T-helper 9 cell (primary cell): Measurements from ENCODE around the gene INTS11.
"Not testable (repeated sequence)": the region's sequence is repeated elsewhere in the genome, so short reads cannot be mapped to it uniquely, and the experiment has no call there.

Source experiments
- DNase-seq: peaks from one replicate; pipeline ENCODE4 v3.0.0-alpha.2; 2020

The INTS11 gene

DNA sequence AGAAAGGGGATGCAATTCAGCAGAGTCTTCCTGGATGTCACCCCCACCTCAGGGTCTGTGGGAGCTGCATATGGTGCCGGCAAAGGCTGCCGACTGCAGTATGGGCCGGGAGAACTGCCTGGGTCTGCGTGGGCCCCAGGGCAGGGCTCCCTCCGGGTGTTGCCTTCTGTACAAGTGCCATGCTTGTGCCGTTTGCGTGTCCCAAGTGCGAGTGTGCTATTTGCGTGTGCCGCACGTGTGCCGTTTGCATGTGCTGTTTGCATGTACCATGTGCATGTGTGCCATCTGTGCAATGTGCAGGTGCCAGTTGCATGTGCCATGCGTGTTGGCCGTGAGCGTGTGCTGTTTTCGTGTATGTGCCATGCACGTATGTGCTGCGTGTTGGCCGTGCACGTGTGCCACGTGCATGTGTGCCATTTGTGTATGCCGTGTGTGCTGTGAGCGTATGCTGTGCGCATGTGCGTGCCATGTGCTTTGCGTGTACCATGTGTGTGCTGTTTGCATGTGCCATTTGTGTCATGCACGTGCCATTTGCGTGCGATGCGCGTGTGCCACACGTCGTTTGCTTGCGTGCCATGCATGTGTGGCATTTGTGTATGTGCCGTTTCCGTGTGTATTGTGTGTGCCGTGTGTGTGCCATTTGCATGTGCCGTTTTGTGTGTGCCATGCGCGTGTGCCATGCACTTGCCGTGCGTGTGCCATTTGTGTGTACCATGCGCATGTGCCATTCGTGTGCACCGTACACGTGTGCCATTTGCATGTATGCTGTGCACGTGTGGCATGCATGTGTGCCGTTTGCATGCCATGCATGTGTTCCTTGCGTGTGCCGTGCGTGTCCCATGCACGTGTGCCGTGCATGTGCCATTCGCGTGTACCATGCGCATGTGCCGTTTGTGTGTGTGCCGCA lies 5.1 kb upstream of the INTS11 start:
- no peak for DNase-seq

DNA sequence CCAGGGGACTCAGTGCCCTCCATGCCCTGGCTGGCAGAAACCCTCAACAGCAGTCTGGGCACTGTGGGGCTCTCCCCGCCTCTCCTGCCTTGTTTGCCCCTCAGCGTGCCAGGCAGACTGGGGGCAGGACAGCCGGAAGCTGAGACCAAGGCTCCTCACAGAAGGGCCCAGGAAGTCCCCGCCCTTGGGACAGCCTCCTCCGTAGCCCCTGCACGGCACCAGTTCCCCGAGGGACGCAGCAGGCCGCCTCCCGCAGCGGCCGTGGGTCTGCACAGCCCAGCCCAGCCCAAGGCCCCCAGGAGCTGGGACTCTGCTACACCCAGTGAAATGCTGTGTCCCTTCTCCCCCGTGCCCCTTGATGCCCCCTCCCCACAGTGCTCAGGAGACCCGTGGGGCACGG lies 3.8 kb upstream of the INTS11 start:
- DNase-seq: no peak

DNA sequence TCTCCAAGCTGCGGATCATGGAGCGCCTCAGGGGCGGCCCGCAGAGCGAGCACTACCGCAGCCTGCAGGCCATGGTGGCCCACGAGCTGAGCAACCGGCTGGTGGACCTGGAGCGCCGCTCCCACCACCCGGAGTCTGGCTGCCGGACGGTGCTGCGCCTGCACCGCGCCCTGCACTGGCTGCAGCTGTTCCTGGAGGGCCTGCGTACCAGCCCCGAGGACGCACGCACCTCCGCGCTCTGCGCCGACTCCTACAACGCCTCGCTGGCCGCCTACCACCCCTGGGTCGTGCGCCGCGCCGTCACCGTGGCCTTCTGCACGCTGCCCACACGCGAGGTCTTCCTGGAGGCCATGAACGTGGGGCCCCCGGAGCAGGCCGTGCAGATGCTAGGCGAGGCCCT lies 2.8 kb upstream of the INTS11 start:
- no peak for DNase-seq

DNA sequence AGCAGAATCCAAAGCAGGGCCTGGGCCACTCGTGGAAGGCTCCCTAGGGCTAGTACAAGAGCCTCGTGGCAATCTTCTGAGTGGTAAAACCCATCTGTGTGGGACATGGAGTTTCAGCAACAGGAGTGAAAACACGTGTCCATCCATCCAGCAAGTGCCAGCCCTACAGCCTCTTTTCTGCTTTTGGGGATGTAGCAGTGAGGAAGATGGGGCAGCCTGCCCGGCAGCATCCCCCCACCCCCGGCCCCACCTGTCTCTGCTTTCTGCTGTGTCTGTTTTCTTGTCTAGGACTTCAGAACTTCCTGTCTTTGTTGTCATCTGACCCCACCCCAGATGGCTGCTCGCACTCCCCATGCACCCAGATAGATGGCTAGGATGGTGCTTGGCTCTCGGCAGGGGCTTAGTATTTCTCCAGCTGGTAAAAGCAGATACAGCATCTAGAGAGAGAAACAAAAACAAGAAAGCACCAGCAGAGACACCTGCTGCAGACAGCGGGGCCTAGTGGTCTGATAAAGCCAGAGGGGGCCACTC lies 1.7 kb upstream of the INTS11 start:
- DNase-seq: no peak

DNA sequence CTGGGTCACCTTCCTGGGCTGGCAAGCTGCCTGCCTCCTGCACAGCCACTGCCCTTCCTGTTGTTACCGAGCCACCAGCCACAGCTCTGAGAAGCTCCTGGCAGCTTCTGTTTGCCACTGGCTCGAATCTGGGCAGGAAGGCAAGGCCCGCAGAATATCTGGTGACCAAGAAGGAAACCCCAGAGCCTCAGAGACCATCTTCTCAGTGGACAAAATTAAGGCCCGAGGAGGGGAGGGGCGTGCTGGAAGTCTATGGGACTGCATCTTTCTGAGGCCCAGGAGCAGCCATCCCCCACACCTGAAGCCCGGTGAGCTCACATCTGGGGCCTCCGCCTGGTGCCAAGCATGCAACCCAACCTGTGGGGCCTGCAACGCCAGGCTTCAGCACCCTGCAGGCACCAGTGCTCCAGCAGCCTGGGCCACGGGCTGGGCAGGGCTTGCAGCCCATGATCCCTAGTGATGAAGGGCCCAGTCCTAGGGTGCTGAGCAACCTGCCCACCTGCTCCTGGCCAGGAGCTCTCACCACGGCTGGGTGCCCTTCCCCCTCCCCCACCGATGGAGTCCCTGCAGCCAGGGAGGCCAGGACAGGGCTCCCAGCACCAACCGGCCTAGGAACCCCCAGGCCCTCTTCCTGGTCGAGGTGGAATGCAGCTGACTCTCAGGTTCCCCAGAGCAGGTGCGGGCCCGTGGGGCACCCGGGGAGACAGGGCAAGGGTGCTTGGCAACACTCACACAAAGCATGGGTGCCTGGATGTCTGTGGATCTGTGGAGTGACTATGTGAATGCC lies 1.0 kb upstream of the INTS11 start:
- DNase-seq: no peak

DNA sequence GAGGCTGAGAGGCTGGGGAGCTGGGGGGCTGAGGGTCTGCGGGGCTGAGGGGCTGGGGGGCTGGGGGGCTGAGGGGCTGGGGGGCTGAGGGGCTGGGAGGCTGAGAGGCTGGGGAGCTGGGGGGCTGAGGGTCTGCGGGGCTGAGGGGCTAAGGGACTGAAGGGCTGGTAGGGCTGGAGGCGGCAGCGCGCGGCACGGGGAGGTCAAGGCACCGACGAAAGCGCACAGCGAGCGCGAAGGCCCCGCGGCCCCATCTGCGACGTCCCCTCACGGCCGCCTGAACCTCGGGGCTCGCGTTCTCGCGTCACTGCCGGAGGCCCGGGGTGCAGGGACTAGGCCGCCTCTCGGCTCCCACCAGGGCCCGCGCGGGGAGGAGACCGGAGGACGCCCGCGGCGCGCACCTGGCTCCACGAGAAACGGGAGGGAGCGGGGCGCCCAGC lies 356 bp downstream of the INTS11 start:
- no peak for DNase-seq

DNA sequence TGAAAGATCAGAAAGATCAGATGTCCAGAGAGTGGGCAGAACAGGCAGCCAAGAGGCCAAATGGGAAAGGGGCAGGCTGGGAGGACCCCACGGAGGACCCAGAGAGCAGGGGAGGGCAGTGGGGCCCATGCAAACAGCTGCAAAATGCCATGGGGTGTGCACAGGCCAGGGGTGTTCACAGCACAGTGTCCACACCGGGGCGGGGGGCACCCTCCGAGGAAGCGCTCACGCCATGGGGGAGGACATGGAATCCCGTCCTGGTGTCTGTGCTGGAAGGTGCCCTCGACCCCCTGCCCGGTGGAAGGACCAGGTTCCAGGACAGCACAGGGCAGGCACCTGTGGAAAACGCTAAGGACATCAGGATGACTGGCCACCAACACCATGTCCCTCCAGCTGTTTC lies 1.5 kb downstream of the INTS11 start:
- DNase-seq: no peak

DNA sequence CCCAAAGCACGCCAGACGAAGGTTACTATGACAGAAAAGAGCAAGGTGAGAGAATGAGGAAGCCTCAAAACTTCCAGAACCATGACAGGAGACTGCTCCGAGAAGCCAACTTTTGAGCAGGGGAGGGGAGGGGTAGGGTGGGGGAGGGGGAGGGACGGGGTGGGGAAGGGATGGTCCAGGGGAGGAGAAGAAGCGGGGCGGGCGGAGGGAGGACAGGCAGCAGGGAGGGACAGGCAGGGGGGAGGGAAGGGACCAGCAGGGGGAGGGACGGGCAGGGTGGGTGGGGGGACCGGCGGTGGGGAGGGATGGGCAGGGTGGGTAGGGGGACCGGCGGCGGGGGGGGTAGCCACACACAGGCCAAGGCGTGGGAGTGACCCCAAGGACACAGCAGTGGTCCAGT lies 2.0 kb downstream of the INTS11 start:
- DNase-seq: no peak

DNA sequence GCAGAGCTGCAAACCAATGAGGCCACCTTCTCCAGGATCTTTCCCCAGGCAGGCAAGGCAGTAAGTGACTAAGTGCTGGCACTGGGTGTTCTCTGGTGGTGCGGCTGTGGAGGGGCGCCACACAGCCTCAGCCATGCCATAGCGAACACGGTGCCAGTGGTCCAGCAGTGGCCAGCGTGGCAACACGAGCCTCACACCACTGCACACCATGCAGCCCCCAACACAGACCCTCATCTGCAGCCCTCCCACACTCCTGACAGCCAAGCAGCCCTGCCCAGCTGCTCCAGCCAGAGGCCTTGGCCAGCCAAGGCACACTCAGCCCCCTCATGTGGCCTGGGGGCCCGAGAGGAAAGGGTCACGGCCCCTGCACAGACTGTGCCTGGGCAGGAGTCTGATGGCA lies 3.0 kb downstream of the INTS11 start:
- no peak for DNase-seq

DNA sequence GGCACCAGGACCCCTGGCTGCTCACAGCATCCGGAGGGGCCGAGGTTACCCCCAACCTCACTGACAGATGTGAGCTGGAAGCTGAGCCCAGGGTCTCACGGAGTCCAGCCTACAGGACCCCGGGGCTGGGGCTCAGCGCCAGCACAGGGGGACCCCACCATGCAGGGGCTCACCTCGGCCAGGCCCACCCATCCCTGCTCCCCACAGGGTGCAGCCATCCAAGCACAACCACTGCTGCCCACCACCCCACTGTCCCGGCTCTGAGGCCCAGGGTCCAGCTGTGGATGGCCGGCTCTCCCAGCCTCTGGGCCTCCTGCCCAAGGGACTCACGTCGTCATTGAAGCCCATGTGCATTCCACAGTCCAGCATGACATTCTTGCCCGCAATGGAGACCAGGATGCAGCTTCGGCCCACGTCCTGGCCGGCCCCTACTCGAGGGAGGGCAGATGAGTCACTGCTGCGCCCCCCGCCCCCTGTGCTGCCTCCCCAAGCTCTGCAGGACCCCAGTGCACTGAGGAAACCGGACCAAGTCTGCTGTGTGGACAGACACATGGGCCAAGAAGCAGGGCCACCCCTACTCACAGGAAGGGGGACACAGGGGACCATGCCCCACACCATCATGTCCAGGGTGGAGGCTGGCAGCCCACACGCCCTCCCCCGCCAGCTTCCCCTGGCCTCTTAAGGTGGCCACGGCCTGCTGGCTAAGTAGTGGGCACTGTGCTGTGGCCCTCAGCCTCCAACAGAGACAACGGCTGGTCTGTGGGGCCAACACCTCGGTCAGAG lies 3.6 kb downstream of the INTS11 start:
- no peak for DNase-seq

DNA sequence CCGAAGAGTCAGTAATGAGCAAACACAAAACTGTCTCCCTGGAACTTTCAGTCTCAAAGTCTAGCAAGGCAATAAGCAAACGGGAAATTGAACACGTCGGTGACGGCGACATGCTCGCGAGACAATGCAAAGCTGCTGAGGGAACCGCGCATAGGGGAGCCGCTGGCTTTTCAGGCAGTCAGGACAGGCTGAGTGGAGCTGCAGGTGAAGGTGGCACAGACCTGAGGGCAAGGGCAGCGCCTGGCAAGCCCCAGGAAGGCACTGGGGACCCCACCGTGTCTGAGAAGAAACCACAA lies 4.9 kb downstream of the INTS11 start:
- no peak for DNase-seq

DNA sequence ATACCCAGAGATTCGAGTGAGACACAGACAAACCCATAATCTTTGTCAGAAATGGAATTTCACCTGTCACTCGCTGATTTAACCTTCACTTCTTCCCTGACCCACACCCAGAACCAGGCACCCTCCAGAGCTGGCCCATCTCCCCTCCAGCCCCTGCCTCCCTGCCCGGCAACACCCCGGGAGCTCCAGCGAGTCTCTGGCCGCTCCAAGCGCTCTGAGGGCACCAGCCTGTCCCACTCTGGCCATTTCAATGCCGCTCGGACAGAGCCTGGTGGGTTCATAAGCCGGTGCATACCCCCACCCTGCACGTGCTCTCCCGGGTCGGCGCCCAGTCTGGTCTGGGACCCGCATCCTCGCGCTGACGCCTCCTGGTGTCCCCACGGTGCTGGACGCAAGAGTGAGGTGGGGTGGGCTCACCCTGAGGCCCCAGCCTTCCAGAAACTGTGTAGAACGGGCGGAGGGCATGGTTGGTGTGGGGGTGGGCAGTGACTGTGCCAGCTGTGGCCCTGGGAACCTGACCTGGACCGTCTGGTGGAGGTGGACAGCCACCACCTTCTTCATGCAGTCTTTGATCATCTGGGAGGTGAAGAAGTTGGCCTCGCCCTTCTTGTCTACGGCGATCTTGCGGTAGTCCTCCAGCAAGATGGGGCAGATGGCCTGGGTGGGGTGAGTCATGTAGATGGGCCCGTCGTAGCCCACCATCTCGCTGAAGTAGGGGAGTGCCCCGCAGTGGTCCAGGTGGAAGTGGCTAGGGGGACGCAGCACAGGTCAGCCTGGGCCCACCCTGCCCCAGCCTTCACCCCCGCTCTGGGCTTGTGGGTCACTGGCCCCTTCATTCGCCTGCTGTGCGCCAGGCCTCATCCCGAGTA lies 5.4 kb downstream of the INTS11 start:
- no peak for DNase-seq

DNA sequence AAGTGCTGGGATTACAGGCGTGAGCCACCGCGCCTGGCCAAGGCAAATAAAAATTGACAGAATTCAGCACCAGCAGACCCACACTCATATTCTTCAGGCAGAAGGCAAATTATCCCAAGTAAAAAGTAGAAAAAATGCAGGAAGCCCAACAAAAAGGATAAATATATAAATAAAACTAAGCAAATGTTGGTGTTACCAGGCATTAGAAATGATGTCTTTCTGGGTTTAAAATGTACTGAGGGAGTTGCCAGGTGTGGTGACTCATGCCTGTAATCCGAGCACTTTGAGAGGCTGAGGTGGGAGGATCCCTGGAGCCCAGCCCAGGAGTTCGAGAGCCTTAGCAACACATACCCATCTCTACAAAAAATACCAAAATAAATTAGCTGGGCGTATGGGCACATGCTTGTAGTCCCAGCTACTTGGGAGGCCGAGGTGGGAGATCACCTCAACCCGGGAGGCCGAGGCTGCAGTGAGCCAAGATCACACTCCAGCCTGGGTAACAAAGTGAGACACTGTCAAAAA lies 6.3 kb downstream of the INTS11 start:
- DNase-seq: no peak

DNA sequence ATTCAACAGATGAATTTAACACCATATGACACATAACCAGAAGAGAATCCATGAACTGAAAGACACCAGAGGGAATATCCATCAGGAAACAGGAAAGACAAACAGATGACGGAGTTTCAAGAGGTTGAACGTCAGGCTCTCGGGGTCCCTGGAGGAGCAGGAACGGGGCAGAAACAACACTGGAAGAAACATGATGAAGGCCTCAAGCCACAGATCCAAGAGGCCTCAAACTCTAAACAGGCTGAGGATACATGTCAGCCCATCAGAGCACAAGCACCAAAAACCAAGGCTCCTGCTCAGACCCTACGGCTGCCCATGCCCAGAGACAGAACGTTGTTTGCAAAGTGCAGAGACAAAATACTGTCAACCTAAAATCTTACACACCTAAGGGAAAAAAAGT lies 7.0 kb downstream of the INTS11 start:
- DNase-seq: no peak

DNA sequence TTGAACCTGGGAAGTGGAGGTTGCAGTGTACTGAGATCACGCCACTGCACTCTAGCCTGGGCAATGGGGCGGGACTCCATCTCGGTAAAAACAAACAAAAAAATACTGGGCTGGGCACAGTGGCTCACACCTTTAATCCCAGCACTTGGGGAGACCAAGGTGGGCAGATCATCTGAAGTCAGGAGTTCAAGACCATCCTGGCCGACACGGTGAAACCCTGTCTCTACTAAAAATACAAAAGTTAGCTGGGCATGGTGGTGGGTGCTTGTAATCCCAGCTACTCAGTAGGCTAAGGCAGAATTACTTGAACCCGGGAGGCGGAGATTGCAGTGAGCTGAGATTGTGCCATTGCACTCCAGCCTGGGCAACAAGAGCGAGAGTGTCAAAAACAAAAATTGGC lies 8.3 kb downstream of the INTS11 start:
- DNase-seq: not testable (repeated sequence)

DNA sequence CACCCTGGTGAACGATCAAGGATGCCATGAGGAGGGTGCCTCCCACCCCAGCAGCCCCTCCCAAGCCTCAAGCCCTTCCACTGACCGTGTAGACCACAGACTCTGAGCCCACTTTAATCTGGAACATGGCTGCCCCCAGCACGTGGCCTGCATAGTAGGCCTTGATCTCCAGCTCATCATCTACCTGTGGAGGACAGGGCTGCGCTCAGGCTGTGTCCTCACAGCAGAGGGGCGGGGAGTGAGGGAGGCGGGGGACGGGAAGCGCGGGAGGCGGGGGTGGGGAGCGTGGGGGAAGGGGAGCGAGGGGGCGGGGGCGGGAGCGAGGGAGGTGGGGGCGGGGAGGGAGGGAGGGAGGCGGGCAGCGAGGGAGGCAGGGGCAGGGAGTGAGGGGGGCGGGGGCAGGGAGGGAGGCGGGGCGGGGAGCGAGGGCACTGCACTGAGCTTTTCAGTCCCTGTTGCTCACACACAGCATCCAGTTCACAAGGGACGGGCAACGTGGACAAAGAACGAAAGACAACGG lies 9.0 kb downstream of the INTS11 start:
- no peak for DNase-seq

DNA sequence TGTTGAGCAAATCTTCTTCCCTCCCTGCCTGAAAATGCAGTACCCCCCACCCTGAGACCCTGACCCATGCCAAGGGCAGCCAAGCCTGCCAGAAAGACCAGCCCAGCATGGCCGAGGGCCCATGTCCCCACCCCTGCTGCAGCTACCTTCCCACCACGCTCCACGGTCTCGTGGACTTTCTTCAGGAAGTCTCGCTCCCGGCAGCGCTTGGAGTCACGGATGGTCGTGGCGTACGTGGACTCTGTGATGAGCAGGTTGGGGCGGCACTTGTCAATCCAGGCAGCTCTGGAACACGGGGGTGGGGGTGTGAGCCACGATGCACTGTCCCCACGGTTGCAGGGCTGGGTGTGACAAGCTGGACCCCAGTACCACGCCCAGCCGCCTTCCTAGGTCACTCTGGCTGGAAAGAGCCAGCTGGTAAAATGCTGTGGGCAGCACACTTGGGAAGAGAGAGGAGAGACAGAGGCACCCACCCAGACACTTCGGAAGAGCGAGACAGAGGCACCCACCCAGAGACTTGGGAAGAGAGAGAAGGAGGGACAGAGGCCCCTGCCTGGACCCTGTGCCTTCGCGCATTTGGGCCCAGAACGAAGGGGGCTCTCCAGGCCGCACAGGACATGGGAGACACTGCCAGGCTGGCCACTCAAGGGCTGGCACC lies 9.7 kb downstream of the INTS11 start:
- no peak for DNase-seq

DNA sequence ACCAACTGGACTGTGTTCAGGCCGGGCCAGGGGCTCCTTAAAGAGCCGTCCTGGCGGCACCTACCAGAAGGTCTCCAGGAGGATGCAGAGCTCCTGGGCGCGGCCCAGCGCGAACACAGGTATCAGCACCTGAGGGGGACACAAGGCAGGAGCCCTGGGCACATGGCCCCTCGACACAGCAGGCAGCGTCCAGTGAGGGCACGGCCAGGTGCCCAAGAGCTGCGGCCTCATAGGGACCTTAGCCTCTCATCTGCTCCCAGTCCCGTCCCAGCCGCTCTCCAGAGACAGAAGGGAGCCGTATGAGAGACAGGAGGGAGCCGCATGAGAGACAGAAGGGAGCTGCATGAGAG lies 10.2 kb downstream of the INTS11 start:
- DNase-seq: no peak

DNA sequence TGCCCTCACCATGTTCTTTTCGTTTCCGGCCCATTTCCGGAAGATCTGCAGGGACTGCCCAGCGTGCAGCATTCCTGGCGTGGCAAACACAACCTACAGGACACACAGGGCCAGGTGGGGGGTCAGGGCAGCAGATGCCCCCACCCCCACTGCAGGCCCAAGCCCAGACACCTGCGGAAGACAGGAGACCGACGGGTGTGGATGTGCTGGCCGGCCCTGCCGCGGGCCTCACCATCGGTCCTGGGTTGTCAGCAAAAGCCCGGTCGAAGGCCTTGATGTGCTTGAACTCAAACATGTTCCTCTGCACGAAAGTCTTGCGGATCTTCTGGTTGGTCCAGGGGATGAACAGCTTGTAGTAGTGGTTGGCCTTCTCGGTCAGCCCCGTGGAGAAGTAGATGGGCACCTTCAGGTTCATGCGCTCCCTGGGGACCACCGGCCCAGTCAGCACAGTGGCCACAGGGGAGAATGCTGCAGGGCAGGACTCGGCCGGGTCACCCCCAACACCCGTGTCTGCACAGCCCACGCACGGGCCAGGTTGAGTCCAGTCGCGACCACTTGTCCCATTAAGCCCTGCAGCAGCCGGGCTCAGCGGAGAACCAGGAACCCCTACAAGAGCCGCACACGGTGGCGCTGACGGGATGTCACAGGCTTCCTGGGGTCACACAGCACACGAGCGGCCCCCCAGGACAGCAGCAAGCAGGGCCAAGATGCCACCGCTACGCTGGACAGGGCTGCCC lies 10.8 kb downstream of the INTS11 start:
- DNase-seq: no peak
